ENCODE data around the gene ST8SIA3.

Gene ST8SIA3

DNA sequence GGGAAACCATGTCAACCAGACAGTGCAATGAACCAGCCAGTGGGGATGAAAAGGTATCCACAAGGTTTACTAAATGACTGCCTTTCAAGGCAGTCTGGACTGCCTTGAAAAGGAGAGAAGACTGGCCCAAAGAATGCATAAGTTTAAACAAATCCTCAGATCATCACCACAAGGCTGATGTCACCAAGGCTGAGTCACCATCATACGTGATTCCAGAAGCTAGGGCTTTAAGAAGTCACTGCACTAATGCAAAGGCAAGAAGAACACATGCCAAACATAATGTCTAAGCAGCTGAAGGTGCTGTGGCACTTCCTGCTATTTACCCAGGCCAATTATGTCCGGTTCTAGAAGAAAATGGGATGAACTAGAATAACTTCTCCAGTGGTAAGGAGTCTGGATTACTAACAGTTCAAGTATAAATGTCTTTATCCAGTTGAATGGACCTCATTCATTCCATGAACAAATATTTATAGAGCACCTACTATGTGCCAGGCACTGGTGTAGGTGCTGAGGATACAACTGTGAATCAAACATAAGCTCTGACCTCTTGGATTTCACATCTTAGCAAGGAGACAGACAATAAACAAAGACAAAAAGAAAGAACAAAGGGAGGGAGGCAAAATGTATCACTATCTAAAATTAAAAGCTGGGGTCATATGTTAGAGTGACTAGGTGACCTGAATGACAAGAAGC lies 45.2 kb downstream of the ST8SIA3 start:
- no peak for TF ChIP-seq CTCF (IDR thresholded peaks at IDR 0.05; ENCODE audit: insufficient read depth, low read length, poor library complexity, severe bottlenecking)
- Histone ChIP-seq H3K36me3 (ENCODE audit: control insufficient read depth, insufficient read depth, low read length) (no peaks in the 10 kb centered on the region), H3K27me3 (replicated peaks; ENCODE audit: control insufficient read depth, insufficient read depth, low read length) (no peaks in the 10 kb centered on the region), H3K4me3 (replicated peaks; ENCODE audit: low read depth, low read length) (no peak overlapping the region)
- no peak for DNase-seq (ENCODE audit: extremely low read depth, insufficient read length)

DNA sequence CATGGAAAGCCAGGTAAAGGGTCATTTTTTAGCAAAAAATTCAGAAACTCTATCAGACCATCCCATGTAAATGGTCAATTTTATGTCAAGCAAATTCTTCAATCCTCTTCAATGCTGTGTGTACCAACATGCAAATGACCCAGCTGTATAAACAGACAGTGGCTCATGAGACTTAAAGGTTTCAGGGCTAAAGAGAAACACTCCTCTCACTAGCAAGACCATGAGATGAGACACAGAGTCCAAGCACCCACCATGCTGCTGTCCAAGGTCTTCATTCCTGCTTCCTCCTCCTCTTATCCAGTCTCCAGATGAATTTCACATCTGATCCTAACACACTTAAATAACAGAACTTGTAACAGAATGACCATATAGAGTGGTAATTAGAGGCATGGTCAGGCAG lies 52.0 kb downstream of the ST8SIA3 start:
- Histone ChIP-seq H3K4me3 (replicated peaks; ENCODE audit: low read depth, low read length) (no peak overlapping the region), H3K36me3 (ENCODE audit: control insufficient read depth, insufficient read depth, low read length) (no peaks in the 10 kb centered on the region), H3K27me3 (replicated peaks; ENCODE audit: control insufficient read depth, insufficient read depth, low read length) (no peaks in the 10 kb centered on the region)
- no peak for DNase-seq (ENCODE audit: extremely low read depth, insufficient read length)
- TF ChIP-seq CTCF (IDR thresholded peaks at IDR 0.05; ENCODE audit: insufficient read depth, low read length, poor library complexity, severe bottlenecking), result no peak

DNA sequence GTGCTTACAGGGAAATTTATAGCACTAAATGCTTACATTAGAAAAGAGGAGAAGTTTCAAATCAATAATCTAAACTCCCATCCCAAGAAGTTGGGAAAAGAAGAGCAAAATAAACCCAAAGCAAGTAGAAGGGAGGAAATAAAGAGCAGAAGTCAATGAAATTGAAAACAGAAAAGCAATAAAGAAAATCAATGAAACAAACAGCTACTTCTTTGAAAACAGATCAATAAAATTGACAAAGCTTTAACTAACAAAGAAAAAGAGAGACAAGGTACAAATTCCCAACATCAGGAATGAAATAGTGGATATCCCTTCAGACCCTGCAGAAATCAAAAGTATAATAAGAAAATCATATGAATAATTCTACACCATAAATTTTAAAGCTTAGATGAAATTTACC lies 57.3 kb downstream of the ST8SIA3 start:
- no peak for TF ChIP-seq CTCF (IDR thresholded peaks at IDR 0.05; ENCODE audit: insufficient read depth, low read length, poor library complexity, severe bottlenecking)
- Histone ChIP-seq H3K27me3 (replicated peaks; ENCODE audit: control insufficient read depth, insufficient read depth, low read length) (no peaks in the 10 kb centered on the region), H3K4me3 (replicated peaks; ENCODE audit: low read depth, low read length) (no peak overlapping the region), H3K36me3 (ENCODE audit: control insufficient read depth, insufficient read depth, low read length) (no peaks in the 10 kb centered on the region)
- DNase-seq (ENCODE audit: extremely low read depth, insufficient read length), result no peak

- TF ChIP-seq CTCF (IDR thresholded peaks at IDR 0.05; ENCODE audit: insufficient read depth, low read length, poor library complexity, severe bottlenecking), result no peak
- no peaks in the 10 kb centered on the region for H3K36me3 ChIP-seq (ENCODE audit: control insufficient read depth, insufficient read depth, low read length)
- no peak for DNase-seq (ENCODE audit: extremely low read depth, insufficient read length)
- H3K27me3 ChIP-seq (replicated peaks; ENCODE audit: control insufficient read depth, insufficient read depth, low read length), result no peaks in the 10 kb centered on the region
- H3K4me3 ChIP-seq (replicated peaks; ENCODE audit: low read depth, low read length), result no peak overlapping the region
Observed at GRCh38 chr18:57410749-57411148, 58.4 kb downstream of the ST8SIA3 start.

DNA sequence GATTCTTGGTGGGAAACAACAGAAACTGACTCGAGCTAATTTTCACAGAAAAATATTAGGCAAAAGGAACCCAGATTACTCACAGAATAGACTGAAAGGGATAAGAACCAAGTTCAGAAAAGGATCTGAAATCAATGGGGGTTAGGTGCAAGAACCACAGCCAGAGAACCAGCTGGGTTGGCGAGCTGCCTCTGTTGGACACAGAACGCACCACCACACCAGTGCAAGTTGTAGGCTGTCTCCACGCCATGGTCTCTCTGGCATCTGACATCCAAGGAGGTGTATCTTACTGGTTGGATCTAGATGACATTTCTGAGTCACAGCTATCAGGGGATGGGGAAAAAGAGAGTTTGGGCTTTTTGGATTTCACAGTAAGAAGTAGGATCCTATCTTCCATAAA lies 64.2 kb downstream of the ST8SIA3 start:
- no peaks in the 10 kb centered on the region for H3K27me3 ChIP-seq (replicated peaks; ENCODE audit: control insufficient read depth, insufficient read depth, low read length)
- no peaks in the 10 kb centered on the region for H3K36me3 ChIP-seq (ENCODE audit: control insufficient read depth, insufficient read depth, low read length)

More for the DNA sequence above, 64.2 kb downstream of the ST8SIA3 start:
- H3K4me3 ChIP-seq (replicated peaks; ENCODE audit: low read depth, low read length), result no peak overlapping the region
- TF ChIP-seq CTCF (IDR thresholded peaks at IDR 0.05; ENCODE audit: insufficient read depth, low read length, poor library complexity, severe bottlenecking), result no peak
- no peak for DNase-seq (ENCODE audit: extremely low read depth, insufficient read length)

Measured in GM06990 (cell line).